Erythroblast (primary cell): ENCODE results near the gene PRDM11.
A peak's percentile ranks its signal among the peaks of the same experiment; 100 is the strongest.

Experiments
- DNase-seq, 2 experiments: peaks; one replicate each; lab custom pipeline; 2025; lab: John Stamatoyannopoulos, UW
- GATA1 ChIP-seq: IDR thresholded peaks from 2 replicates; pipeline ENCODE4 v1.6.1; 2011; ENCODE audit warnings: low read depth, mild to moderate bottlenecking, control low read depth, low read length, moderate library complexity
- POLR2A ChIP-seq: IDR thresholded peaks from 2 replicates; pipeline ENCODE4 v1.6.1; 2011; ENCODE audit warnings: mild to moderate bottlenecking, low read length

PRDM11 gene

GRCh38 chr11:45259592-45259991 lies 113.2 kb downstream of the PRDM11 start:
- TF ChIP-seq POLR2A, result no peak
- no peak for TF ChIP-seq GATA1
- DNase-seq, result no peak

- TF ChIP-seq POLR2A, result no peak
These were observed 113.6 kb downstream of the PRDM11 start for GRCh38 chr11:45260071-45260470.

GRCh38 chr11:45262900-45263299 lies 116.5 kb downstream of the PRDM11 start:
- no peak for TF ChIP-seq GATA1
- TF ChIP-seq POLR2A, result no peak
- DNase-seq, result no peak

More at GRCh38 chr11:45260071-45260470, 113.6 kb downstream of the PRDM11 start:
- no peak for DNase-seq

- no peak for DNase-seq
- TF ChIP-seq GATA1, result no peak
- no peak for TF ChIP-seq POLR2A
These were observed 117.3 kb downstream of the PRDM11 start for GRCh38 chr11:45263773-45264172.

- TF ChIP-seq POLR2A (no peak), GATA1 (no peak)
- no peak for DNase-seq
These were observed 118.5 kb downstream of the PRDM11 start for GRCh38 chr11:45264839-45265515.

- no peak for DNase-seq
- TF ChIP-seq GATA1 (no peak), POLR2A (no peak)
These were observed 119.7 kb downstream of the PRDM11 start for GRCh38 chr11:45265969-45266675.

- no peak for DNase-seq
- TF ChIP-seq POLR2A, result no peak
- no peak for TF ChIP-seq GATA1
These were observed 120.2 kb downstream of the PRDM11 start for GRCh38 chr11:45266676-45267020.

GRCh38 chr11:45267052-45267451 lies 120.6 kb downstream of the PRDM11 start:
- peak; percentile 27 to 53 for DNase-seq

GRCh38 chr11:45267652-45268299 lies 121.3 kb downstream of the PRDM11 start:
- DNase-seq, result no peak
- TF ChIP-seq POLR2A, result no peak
- TF ChIP-seq GATA1, result no peak

More at GRCh38 chr11:45267052-45267451, 120.6 kb downstream of the PRDM11 start:
- no peak for TF ChIP-seq GATA1
- TF ChIP-seq POLR2A, result no peak

GRCh38 chr11:45269678-45270077 lies 123.2 kb downstream of the PRDM11 start:
- TF ChIP-seq GATA1, result no peak
- TF ChIP-seq POLR2A, result no peak
- DNase-seq, result no peak

- TF ChIP-seq GATA1 (no peak), POLR2A (no peak)
- no peak for DNase-seq
These were observed 124.7 kb downstream of the PRDM11 start for GRCh38 chr11:45270946-45271716.

GRCh38 chr11:45272701-45273100 lies 126.3 kb downstream of the PRDM11 start:
- DNase-seq, result no peak
- TF ChIP-seq GATA1, result no peak
- TF ChIP-seq POLR2A, result no peak

GRCh38 chr11:45273509-45273908 lies 127.1 kb downstream of the PRDM11 start:
- TF ChIP-seq GATA1, result no peak
- TF ChIP-seq POLR2A, result no peak
- DNase-seq, result no peak
